HT-29 (cell line): ENCODE results near the gene RBP4. TPM values are rescaled to one million over a fixed set of nuclear protein-coding genes. Genes with fewer than 3 reads are reported as not detected.

ENCODE experiments used
- DNase-seq: peaks from one replicate; pipeline ENCODE4 v3.0.0-alpha.2; 2015; ENCODE audit warnings: low spot score
- total RNA-seq: library from RNA; depleted of rRNA; stranded (reverse); fragments of >200 nt; shearing (Covaris generic); gene quantifications from 2 replicates; pipeline ENCODE4 v1.2.3, GENCODE V29; 2014; rRNA removed

RBP4 gene
- total RNA-seq, result 2.7 and 4.5 TPM in 2 replicates

- no peak for DNase-seq
Measured at GRCh38 chr10:93601146-93601773, at the start of gene RBP4. Gene RBP4, minus strand, starts transcription at chr10:93601235. Its CDS starts 207 bp downstream, at chr10:93601028.

- DNase-seq, result no peak
Measured at GRCh38 chr10:93639791-93640190, 38.8 kb upstream of the RBP4 start.

GRCh38 chr10:93630625-93631557 is 29.9 kb upstream of the RBP4 start:
- no peak for DNase-seq

GRCh38 chr10:93629647-93630305 is 28.7 kb upstream of the RBP4 start:
- no peak for DNase-seq

- DNase-seq, result no peak
Measured at GRCh38 chr10:93628858-93629257, 27.8 kb upstream of the RBP4 start.

- DNase-seq, result no peak
Measured at GRCh38 chr10:93622942-93623341, 21.9 kb upstream of the RBP4 start.

GRCh38 chr10:93620925-93621324 is 19.9 kb upstream of the RBP4 start:
- DNase-seq, result no peak

- DNase-seq, result no peak
Measured at GRCh38 chr10:93615576-93616235, 14.7 kb upstream of the RBP4 start.

- no peak for DNase-seq
Measured at GRCh38 chr10:93614101-93614825, 13.2 kb upstream of the RBP4 start.

GRCh38 chr10:93613126-93613525 is 12.1 kb upstream of the RBP4 start:
- DNase-seq, result no peak

GRCh38 chr10:93612311-93612710 is 11.3 kb upstream of the RBP4 start, which contains the start of gene PDE6C:
Gene PDE6C, plus strand, starts transcription at chr10:93612537. Its CDS starts 189 bp downstream, at chr10:93612726.
- no peak for DNase-seq

- no peak for DNase-seq
Measured at GRCh38 chr10:93608421-93608820, 7.4 kb upstream of the RBP4 start.

GRCh38 chr10:93604146-93604545 is 3.1 kb upstream of the RBP4 start:
- no peak for DNase-seq

GRCh38 chr10:93603023-93603422 is 2.0 kb upstream of the RBP4 start:
- DNase-seq, result no peak

GRCh38 chr10:93601774-93602162 is 733 bp upstream of the RBP4 start:
- DNase-seq, result no peak

GRCh38 chr10:93600446-93601145 is 439 bp downstream of the RBP4 start:
- no peak for DNase-seq

GRCh38 chr10:93599778-93600177 is 1.3 kb downstream of the RBP4 start:
- no peak for DNase-seq

- DNase-seq, result no peak
Measured at GRCh38 chr10:93599335-93599734, 1.7 kb downstream of the RBP4 start.

- no peak for DNase-seq
Measured at GRCh38 chr10:93598157-93598556, 2.9 kb downstream of the RBP4 start.

GRCh38 chr10:93597075-93597599 is 3.9 kb downstream of the RBP4 start:
- no peak for DNase-seq
